Transverse colon (tissue), 4 donors: ENCODE results near the gene SPEM2. TPM values are rescaled to one million over a fixed set of nuclear protein-coding genes. Genes with fewer than 3 reads are reported as not detected.

ENCODE experiments used
- DNase-seq: peaks from one replicate; pipeline ENCODE4 v3.0.0-alpha.2; 2019
- H3K27ac ChIP-seq, 4 donors: fragments of 200-600 bp; sonication (generic); 2 replicates each; pipeline ENCODE4 v1.5.1; 2016 to 2018; ENCODE audit warnings: inconsistent platforms in 4 of 4
- H3K27me3 ChIP-seq: fragments of 200-600 bp; sonication (generic); 2 replicates; pipeline ENCODE4 v1.5.1; 2017; ENCODE audit warnings: inconsistent platforms
- H3K36me3 ChIP-seq, 4 donors: fragments of 200-600 bp; sonication (generic); 2 replicates each; pipeline ENCODE4 v1.5.1; 2017 to 2019; ENCODE audit warnings: inconsistent platforms in 4 of 4
- H3K4me1 ChIP-seq, 4 donors: fragments of 200-600 bp; sonication (generic); 2 replicates each; pipeline ENCODE4 v1.5.1; 2017 to 2020; ENCODE audit warnings: inconsistent platforms in 4 of 4
- H3K4me3 ChIP-seq, 4 donors: fragments of 200-600 bp; sonication (generic); 1 replicate in 1 of 4; 2 replicates in 3 of 4; pipeline versions ENCODE4 v1.5.1 to v1.6.1; 2017 to 2019; ENCODE audit warnings: inconsistent platforms in 4 of 4
- H3K9me3 ChIP-seq, 2 donors: fragments of 200-600 bp; sonication (generic); 2 replicates each; pipeline ENCODE4 v1.5.1; 2017 to 2019; ENCODE audit warnings: inconsistent platforms in 2 of 2
- EP300 ChIP-seq: sonication (generic); formaldehyde crosslinking; IDR thresholded peaks from one replicate; pipeline ENCODE4 v1.6.1; 2017; ENCODE audit warnings: antibody characterized with exemption, low read depth
- POLR2A ChIP-seq: fragments of 450-650 bp; IDR thresholded peaks from one replicate; pipeline ENCODE4 v1.6.1; 2016; ENCODE audit warnings: antibody characterized with exemption, mild to moderate bottlenecking, moderate library complexity
- POLR2AphosphoS5 ChIP-seq, 3 donors: sonication (generic); formaldehyde crosslinking; IDR thresholded peaks; one replicate each; pipeline ENCODE4 v1.6.1; 2016; ENCODE audit warnings: antibody characterized with exemption in 3 of 3
- WGBS, 2 donors: methylation state at CpG; one replicate each; pipeline ENCODE4 v1.1.5; 2018; ENCODE audit warnings: low coverage in 1 of 2; 5-methylcytosine and 5-hydroxymethylcytosine counted together
- in situ Hi-C, 4 donors: fragments of 200-750 bp; cut with MboI; loops; one replicate each; pipeline versions ENCODE4 v1.15.0 to v1.15.1; 2017; ENCODE audit warnings: low sequenced_read_pairs in 3 of 4, low pct_ligation_motif_present in 1 of 4, low pct_unique_long_range_greater_than_20kb in 1 of 4
- intact Hi-C: fragments of 100-400 bp; cut with DNase I; formaldehyde crosslinking; loops from one replicate; pipeline ENCODE4 v1.15.1; 2023; ENCODE audit warnings: low total_unique reads
- total RNA-seq, 4 donors: library from RNA; depleted of rRNA; stranded (reverse); fragments of >200 nt; gene quantifications; one replicate each; pipeline ENCODE4 v1.1.0, GENCODE V29; 2016
- TF ChIP-seq, protein P1 (sequence below), 5 experiments: fragments of 200-600 bp in 3 of 5; fragments of 450-650 bp in 2 of 5; sonication (generic) in 3 of 5; IDR thresholded peaks; 1 replicate in 2 of 5; 2 replicates in 3 of 5; pipeline ENCODE4 v1.5.1; 2016 to 2017; ENCODE audit warnings: antibody characterized with exemption in 5 of 5, inconsistent platforms in 3 of 5, mild to moderate bottlenecking in 2 of 5, moderate library complexity in 1 of 5

Gene SPEM2
- total RNA-seq, 4 donors from 2014 or later = not detected

DNA sequence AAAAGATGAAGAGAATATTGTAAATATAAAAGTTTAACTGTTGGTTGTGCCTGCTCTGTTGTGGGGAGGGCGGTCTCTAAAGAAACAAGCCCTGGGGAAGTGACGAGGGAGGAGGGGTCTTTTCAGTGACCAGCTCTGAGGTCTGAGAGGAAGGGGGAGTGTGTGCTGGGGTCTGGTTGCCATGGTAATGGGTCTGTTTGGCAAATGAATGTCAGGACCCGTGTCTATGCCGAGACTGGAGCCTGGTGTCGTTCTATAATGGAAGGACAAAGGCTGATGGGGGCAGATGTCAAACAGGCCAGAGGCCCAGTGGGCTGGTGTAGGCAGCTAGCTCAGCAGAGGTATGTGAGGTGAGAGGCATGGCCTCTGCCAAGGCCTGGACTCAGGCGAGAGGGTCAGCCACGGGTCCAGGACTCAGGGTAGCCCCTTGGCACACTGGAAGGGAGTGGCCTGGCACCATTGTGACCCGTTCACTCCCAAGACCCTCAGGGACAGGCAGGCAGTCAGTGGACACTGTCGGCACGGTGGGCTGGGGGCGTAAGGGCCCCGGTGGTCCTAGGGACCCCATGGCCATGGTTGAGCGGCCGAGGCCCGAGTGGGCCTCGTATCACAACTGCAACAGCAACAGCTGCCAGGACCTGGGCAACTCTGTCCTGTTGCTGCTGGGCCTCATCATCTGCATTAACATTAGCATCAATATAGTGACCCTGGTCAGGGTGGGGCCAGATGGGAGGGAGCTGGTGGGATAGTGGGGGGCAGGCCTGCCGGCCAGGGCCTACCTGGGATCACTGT, 5.4 kb upstream of the SPEM2 start, which contains the start of gene SPEM1:
Gene SPEM1, plus strand, starts transcription at position 506 of the 792 bp plus-strand sequence. Its CDS starts 61 bp downstream, at position 567.
- no peak for DNase-seq
- intact Hi-C loops (no loop called here), in situ Hi-C loops (no loop called here)
- H3K4me1 ChIP-seq = no peaks in the 10 kb centered on the region
- H3K4me3 ChIP-seq = no peak within 1 kb of the TSS
- 81 to 83% methylated on average over 3 to 17 of the region's 17 CpGs for WGBS, 2 donors
- no peaks in the 10 kb centered on the region for H3K36me3 ChIP-seq
- TF ChIP-seq, protein P1, sequence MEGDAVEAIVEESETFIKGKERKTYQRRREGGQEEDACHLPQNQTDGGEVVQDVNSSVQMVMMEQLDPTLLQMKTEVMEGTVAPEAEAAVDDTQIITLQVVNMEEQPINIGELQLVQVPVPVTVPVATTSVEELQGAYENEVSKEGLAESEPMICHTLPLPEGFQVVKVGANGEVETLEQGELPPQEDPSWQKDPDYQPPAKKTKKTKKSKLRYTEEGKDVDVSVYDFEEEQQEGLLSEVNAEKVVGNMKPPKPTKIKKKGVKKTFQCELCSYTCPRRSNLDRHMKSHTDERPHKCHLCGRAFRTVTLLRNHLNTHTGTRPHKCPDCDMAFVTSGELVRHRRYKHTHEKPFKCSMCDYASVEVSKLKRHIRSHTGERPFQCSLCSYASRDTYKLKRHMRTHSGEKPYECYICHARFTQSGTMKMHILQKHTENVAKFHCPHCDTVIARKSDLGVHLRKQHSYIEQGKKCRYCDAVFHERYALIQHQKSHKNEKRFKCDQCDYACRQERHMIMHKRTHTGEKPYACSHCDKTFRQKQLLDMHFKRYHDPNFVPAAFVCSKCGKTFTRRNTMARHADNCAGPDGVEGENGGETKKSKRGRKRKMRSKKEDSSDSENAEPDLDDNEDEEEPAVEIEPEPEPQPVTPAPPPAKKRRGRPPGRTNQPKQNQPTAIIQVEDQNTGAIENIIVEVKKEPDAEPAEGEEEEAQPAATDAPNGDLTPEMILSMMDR (IDR thresholded peaks at IDR 0.05) = no peak
- TF ChIP-seq EP300 = no peak
- no peak for TF ChIP-seq POLR2A
- TF ChIP-seq POLR2AphosphoS5 (IDR thresholded peaks at IDR 0.05) = no peak
- H3K27ac ChIP-seq = no peak within 1 kb of the TSS
- no peaks in the 10 kb centered on the region for H3K9me3 ChIP-seq
- H3K27me3 ChIP-seq = no peaks in the 10 kb centered on the region

- Histone ChIP-seq H3K36me3 (no peaks in the 10 kb centered on the region), H3K4me3 (no peak overlapping the region), H3K27me3 (no peaks in the 10 kb centered on the region), H3K27ac (no peak overlapping the region), H3K4me1 (no peaks in the 10 kb centered on the region), H3K9me3 (no peaks in the 10 kb centered on the region)
- intact Hi-C loops = no loop called here
- TF ChIP-seq POLR2AphosphoS5 (IDR thresholded peaks at IDR 0.05) (no peak), POLR2A (no peak), EP300 (no peak)
- TF ChIP-seq, protein P1 (IDR thresholded peaks at IDR 0.05) = no peak
- DNase-seq = no peak
- in situ Hi-C loops = no loop called here
- WGBS, 2 donors = 98% methylated on average over 12 of the region's 16 CpGs; no CpG with 5 or more reads in 1 of the 2 donors
Measured at GRCh38 chr17:7421186-7421585, 4.2 kb upstream of the SPEM2 start.

DNA sequence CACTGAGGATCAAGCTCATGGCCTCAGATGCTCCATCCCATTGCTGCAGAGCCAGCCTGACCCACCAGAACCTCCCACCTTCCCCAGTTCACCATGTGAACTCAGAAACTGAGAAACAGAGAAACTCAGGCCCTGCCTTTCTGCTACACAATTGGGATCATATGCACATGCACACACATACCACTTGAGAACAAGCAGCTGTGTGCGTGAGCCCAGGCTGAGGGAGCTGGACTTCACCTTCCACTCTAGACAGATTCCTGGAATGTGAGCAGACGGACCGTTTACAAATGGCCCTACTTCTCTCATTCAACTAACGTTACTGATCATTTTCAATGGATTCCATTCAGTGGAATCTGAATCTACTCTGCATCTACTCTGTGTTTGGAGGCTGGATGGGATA, 1.7 kb upstream of the SPEM2 start:
- H3K4me3 ChIP-seq = no peak overlapping the region
- in situ Hi-C loops (no loop called here), intact Hi-C loops (no loop called here)
- H3K9me3 ChIP-seq = no peaks in the 10 kb centered on the region
- TF ChIP-seq, protein P1 (IDR thresholded peaks at IDR 0.05) = no peak
- TF ChIP-seq EP300 = no peak
- no peak for TF ChIP-seq POLR2AphosphoS5 (IDR thresholded peaks at IDR 0.05)
- no peak for TF ChIP-seq POLR2A
- H3K27ac ChIP-seq = no peak overlapping the region
- DNase-seq = no peak
- H3K36me3 ChIP-seq = no peaks in the 10 kb centered on the region
- H3K4me1 ChIP-seq = no peaks in the 10 kb centered on the region
- 46 to 71% methylated on average over 3 to 4 of the region's 4 CpGs for WGBS, 2 donors
- no peaks in the 10 kb centered on the region for H3K27me3 ChIP-seq

GRCh38 chr17:7425756-7426155, 340 bp downstream of the SPEM2 start:
- H3K36me3 ChIP-seq = no peaks in the 10 kb centered on the region
- no peak overlapping the region for H3K27ac ChIP-seq
- H3K27me3 ChIP-seq = no peaks in the 10 kb centered on the region
- intact Hi-C loops (no loop called here), in situ Hi-C loops (no loop called here)
- no peaks in the 10 kb centered on the region for H3K9me3 ChIP-seq
- TF ChIP-seq, protein P1 (IDR thresholded peaks at IDR 0.05) = no peak
- TF ChIP-seq POLR2A (no peak), EP300 (no peak), POLR2AphosphoS5 (IDR thresholded peaks at IDR 0.05) (no peak)
- no peak for DNase-seq
- 85% methylated on average over 8 of the region's 8 CpGs; no CpG with 5 or more reads in 1 of the 2 donors for WGBS, 2 donors
- no peak overlapping the region for H3K4me3 ChIP-seq
- no peaks in the 10 kb centered on the region for H3K4me1 ChIP-seq
